Gastrocnemius medialis (tissue), 4 donors: Measurements from ENCODE around the gene MAGI1. TPM values are rescaled to one million over a fixed set of nuclear protein-coding genes. Genes with fewer than 3 reads are reported as not detected.
A peak's percentile ranks its signal among the peaks of the same experiment; 100 is the strongest.

Source experiments
- ATAC-seq, 2 donors: fragments of 150-250 bp; one replicate each; pipeline ENCODE4 v1.9.1; 2016
- DNase-seq, 2 donors: peaks; one replicate each; pipeline ENCODE4 v3.0.0-alpha.2; 2019
- H3K27ac ChIP-seq, 4 donors: fragments of 200-600 bp; sonication (generic); 1 replicate in 1 of 4; 2 replicates in 3 of 4; pipeline ENCODE4 v1.5.1; 2016 to 2018; ENCODE audit warnings: mild to moderate bottlenecking in 2 of 4, moderate library complexity in 1 of 4
- H3K27me3 ChIP-seq, 3 donors: fragments of 200-600 bp; sonication (generic) in 2 of 3; 1 replicate in 1 of 3; 2 replicates in 2 of 3; pipeline versions ENCODE4 v1.5.1 to v1.6.0; 2016 to 2019; ENCODE audit warnings: mild to moderate bottlenecking in 1 of 3, moderate library complexity in 1 of 3
- H3K36me3 ChIP-seq, 2 donors: fragments of 200-600 bp; sonication (generic) in 1 of 2; one replicate each; pipeline ENCODE4 v1.5.1; 2017 to 2018
- H3K4me1 ChIP-seq, 2 donors: fragments of 200-600 bp; sonication (generic) in 1 of 2; one replicate each; pipeline ENCODE4 v1.5.1; 2016 to 2017; ENCODE audit warnings: mild to moderate bottlenecking in 2 of 2
- H3K4me3 ChIP-seq, 4 donors: fragments of 200-600 bp; sonication (generic) in 3 of 4; 1 replicate in 1 of 4; 2 replicates in 3 of 4; pipeline ENCODE4 v1.5.1; 2016 to 2019; ENCODE audit warnings: mild to moderate bottlenecking in 2 of 4
- H3K9me3 ChIP-seq, 3 donors: fragments of 200-600 bp; sonication (generic) in 2 of 3; 1 replicate in 1 of 3; 2 replicates in 2 of 3; pipeline ENCODE4 v1.5.1; 2016 to 2019
- POLR2A ChIP-seq, 2 donors: fragments of 450-650 bp; IDR thresholded peaks; one replicate each; pipeline ENCODE4 v1.6.1; 2017; ENCODE audit warnings: antibody characterized with exemption in 2 of 2, mild to moderate bottlenecking in 2 of 2, moderate library complexity in 2 of 2
- in situ Hi-C, 4 donors: fragments of 200-750 bp; cut with MboI; loops; one replicate each; pipeline versions ENCODE4 v1.15.0 to v1.8.0; 2017; ENCODE audit warnings: low sequenced_read_pairs in 4 of 4
- intact Hi-C: fragments of 100-400 bp; cut with DNase I; formaldehyde crosslinking; loops from one replicate; pipeline ENCODE4 v1.15.1; 2023; ENCODE audit warnings: low total_unique reads
- total RNA-seq, 4 donors: library from RNA; depleted of rRNA; stranded (reverse); fragments of >200 nt; gene quantifications; one replicate each; pipeline versions ENCODE4 v1.1.0 to v1.2.3, GENCODE V29; 2016
- TF ChIP-seq, protein P1 (sequence below), 5 experiments: fragments of 450-650 bp in 3 of 5; fragments of 200-600 bp in 2 of 5; sonication (generic) in 2 of 5; IDR thresholded peaks in 4 of 5; conservative IDR thresholded peaks in 1 of 5; 1 replicate in 4 of 5; 2 replicates in 1 of 5; pipeline ENCODE4 v1.5.1; 2016 to 2019; ENCODE audit warnings: antibody characterized with exemption in 5 of 5, mild to moderate bottlenecking in 3 of 5, moderate library complexity in 3 of 5

The MAGI1 gene
- total RNA-seq, 4 donors from 2014 or later = 2.6 to 7.5 (median 3.9) TPM

DNA sequence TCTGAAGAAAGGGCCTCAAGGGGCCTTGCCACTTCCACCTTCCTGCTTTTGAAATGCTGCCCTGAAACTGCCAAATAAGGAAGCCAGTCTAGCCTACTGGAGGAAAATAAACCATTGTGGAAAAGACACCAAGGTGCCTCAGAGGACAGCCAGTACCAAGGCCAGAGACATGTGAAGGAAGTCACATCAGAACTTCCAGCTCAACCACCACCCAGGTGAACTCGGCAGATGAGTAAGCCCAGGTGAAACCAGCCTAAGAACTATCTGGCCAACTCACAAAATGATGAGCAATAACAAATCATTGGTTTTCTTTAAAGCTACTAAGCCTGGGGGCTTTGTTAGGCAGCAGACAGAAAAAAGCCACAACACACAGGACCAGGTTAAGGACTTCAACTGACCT is 103.0 kb downstream of the MAGI1 start:
- Histone ChIP-seq H3K4me1 (peaks cover 10 to 25% of the 10 kb centered on the region in 2 donors), H3K36me3 (no peaks in the 10 kb centered on the region)
- intact Hi-C loops = no loop called here

DNA sequence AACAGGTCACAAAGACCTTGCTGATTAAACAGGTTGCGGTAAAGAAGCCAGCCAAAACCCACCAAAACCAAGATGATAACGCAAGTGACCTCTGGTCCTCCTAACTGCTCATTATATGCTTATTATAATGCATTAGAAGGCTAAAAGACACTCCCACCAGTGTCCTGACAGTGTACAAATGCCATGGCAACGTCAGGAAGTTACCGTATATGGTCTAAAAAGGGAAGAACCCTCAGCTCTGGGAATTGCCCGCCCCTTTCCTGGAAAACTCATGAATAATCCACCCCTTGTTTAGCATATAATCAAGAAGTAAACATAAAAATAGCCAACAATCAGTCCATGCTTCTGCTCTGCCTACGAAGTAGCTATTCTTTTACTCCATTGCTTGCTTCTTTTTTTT is 108.1 kb downstream of the MAGI1 start:
- TF ChIP-seq, protein P1, sequence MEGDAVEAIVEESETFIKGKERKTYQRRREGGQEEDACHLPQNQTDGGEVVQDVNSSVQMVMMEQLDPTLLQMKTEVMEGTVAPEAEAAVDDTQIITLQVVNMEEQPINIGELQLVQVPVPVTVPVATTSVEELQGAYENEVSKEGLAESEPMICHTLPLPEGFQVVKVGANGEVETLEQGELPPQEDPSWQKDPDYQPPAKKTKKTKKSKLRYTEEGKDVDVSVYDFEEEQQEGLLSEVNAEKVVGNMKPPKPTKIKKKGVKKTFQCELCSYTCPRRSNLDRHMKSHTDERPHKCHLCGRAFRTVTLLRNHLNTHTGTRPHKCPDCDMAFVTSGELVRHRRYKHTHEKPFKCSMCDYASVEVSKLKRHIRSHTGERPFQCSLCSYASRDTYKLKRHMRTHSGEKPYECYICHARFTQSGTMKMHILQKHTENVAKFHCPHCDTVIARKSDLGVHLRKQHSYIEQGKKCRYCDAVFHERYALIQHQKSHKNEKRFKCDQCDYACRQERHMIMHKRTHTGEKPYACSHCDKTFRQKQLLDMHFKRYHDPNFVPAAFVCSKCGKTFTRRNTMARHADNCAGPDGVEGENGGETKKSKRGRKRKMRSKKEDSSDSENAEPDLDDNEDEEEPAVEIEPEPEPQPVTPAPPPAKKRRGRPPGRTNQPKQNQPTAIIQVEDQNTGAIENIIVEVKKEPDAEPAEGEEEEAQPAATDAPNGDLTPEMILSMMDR (IDR thresholded peaks at IDR 0.05 in 4 of 5, conservative IDR thresholded peaks at IDR 0.05 in 1 of 5) = no peak
- TF ChIP-seq POLR2A (IDR thresholded peaks at IDR 0.05) = no peak
- in situ Hi-C loops = no loop called here
- Histone ChIP-seq H3K4me1 (no peaks in the 10 kb centered on the region), H3K9me3 (no peaks in the 10 kb centered on the region), H3K27ac (no peak overlapping the region), H3K4me3 (no peak overlapping the region), H3K27me3 (no peaks in the 10 kb centered on the region), H3K36me3 (no peaks in the 10 kb centered on the region)
- intact Hi-C loops = no loop called here
- no peak for ATAC-seq
- no peak for DNase-seq

More for the DNA sequence above, 103.0 kb downstream of the MAGI1 start:
- no peak for TF ChIP-seq POLR2A (IDR thresholded peaks at IDR 0.05)
- TF ChIP-seq, protein P1 (IDR thresholded peaks at IDR 0.05 in 4 of 5, conservative IDR thresholded peaks at IDR 0.05 in 1 of 5) = no peak
- ATAC-seq (no peak), DNase-seq (no peak)
- Histone ChIP-seq H3K27me3 (no peaks in the 10 kb centered on the region), H3K27ac (peak overlapping the region; percentile 8 to 40 (median 28)), H3K9me3 (no peaks in the 10 kb centered on the region), H3K4me3 (no peak overlapping the region)
- in situ Hi-C loops = no loop called here

DNA sequence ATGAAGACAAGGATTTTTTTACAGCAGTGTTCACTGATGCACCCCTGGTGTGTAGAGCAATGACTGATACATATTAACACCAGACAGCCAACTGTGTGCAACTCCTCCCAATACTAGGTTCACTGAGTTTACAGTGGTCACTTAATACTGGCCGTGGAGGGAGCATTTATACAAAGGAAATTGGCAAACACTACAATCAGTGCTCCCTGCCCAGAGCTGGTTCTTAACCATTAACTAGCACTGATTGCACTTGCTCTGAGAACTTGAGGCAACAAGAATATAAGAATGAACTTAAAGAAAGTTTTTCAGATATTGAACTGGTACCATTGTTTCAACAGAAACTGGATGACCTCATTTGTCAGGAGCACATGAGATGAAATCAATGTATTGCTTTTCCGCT is 110.6 kb downstream of the MAGI1 start:
- H3K9me3 ChIP-seq = no peaks in the 10 kb centered on the region
- TF ChIP-seq POLR2A (IDR thresholded peaks at IDR 0.05) = no peak
- TF ChIP-seq, protein P1 (IDR thresholded peaks at IDR 0.05 in 4 of 5, conservative IDR thresholded peaks at IDR 0.05 in 1 of 5) = no peak
- H3K27me3 ChIP-seq = no peaks in the 10 kb centered on the region
- no peak for ATAC-seq
- peaks cover 0 to 3% of the 10 kb centered on the region in 2 donors for H3K4me1 ChIP-seq
- intact Hi-C loops = no loop called here
- DNase-seq = no peak
- H3K27ac ChIP-seq = no peak overlapping the region
- no peaks in the 10 kb centered on the region for H3K36me3 ChIP-seq
- in situ Hi-C loops = no loop called here
- H3K4me3 ChIP-seq = no peak overlapping the region

DNA sequence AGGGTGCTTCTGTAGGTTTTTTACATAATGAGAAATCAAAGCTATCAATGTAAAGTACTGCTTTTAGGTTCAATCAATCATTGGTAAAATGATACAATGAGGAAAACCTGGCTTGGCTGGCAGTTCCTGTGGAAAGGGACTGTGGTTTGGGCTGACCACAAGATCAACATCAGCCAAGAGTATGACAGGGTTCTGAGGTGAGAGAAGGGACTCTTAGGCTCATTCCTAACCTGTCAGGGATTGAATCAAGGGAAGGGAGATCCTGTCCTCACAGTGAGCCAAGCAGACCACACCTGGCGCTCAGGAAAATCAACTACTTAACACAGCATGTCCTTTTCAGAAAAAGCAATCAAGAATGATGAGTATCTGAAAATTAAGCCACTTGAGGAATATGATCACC is 111.1 kb downstream of the MAGI1 start:
- no peaks in the 10 kb centered on the region for H3K27me3 ChIP-seq
- TF ChIP-seq, protein P1 (IDR thresholded peaks at IDR 0.05 in 4 of 5, conservative IDR thresholded peaks at IDR 0.05 in 1 of 5) = no peak
- TF ChIP-seq POLR2A (IDR thresholded peaks at IDR 0.05) = no peak
- H3K9me3 ChIP-seq = no peaks in the 10 kb centered on the region
- no peaks in the 10 kb centered on the region for H3K36me3 ChIP-seq
- ATAC-seq (no peak), DNase-seq (no peak)
- H3K27ac ChIP-seq = no peak overlapping the region
- H3K4me3 ChIP-seq = no peak overlapping the region
- in situ Hi-C loops (no loop called here), intact Hi-C loops (no loop called here)
- peaks cover 3 to 7% of the 10 kb centered on the region in 2 donors for H3K4me1 ChIP-seq
